Left lung (tissue), 10 donors: Measurements from ENCODE around the gene PWWP2B. TPM values are rescaled to one million over a fixed set of nuclear protein-coding genes. Genes with fewer than 3 reads are reported as not detected.
"Not testable (repeated sequence)": the region's sequence is repeated elsewhere in the genome, so short reads cannot be mapped to it uniquely, and the experiment has no call there.

Experiments used
- ATAC-seq: fragments of 200-7000 bp; cut with Tn5 transposase; one replicate; pipeline ENCODE4 v1.9.1; 2020; ENCODE audit warnings: moderate library complexity
- DNase-seq, 4 donors: peaks; one replicate each; pipeline ENCODE4 v3.0.0-alpha.2; 2013 to 2020
- H3K27ac ChIP-seq, 2 donors: fragments of 200-600 bp; sonication (generic) in 1 of 2; one replicate each; pipeline versions ENCODE4 v1.5.0 to v1.8.0; 2020 to 2021
- H3K27me3 ChIP-seq, 2 donors: fragments of 200-600 bp; sonication (generic) in 1 of 2; one replicate each; pipeline versions ENCODE4 v1.5.0 to v1.8.0; 2020 to 2021
- H3K36me3 ChIP-seq, 2 donors: fragments of 200-600 bp; sonication (generic) in 1 of 2; one replicate each; pipeline versions ENCODE4 v1.5.0 to v1.8.0; 2020 to 2021
- H3K4me1 ChIP-seq, 2 donors: fragments of 200-600 bp; one replicate each; pipeline ENCODE4 v1.8.0; 2021
- H3K4me3 ChIP-seq, 2 donors: fragments of 200-600 bp; sonication (generic) in 1 of 2; one replicate each; pipeline versions ENCODE4 v1.5.0 to v1.8.0; 2020 to 2021; ENCODE audit warnings: mild to moderate bottlenecking in 1 of 2
- H3K9me3 ChIP-seq, 2 donors: fragments of 200-600 bp; sonication (generic) in 1 of 2; one replicate each; pipeline versions ENCODE4 v1.5.0 to v1.8.0; 2020 to 2021
- intact Hi-C, 2 donors: fragments of 100-400 bp; cut with DNase I; formaldehyde crosslinking; loops; one replicate each; pipeline versions ENCODE4 v1.11.2 to v1.14.2; 2022
- polyA plus RNA-seq, 6 donors: library from polyadenylated mRNA; unstranded; fragments of 120-200 nt; gene quantifications; one replicate each; pipeline ENCODE4 v1.2.1, GENCODE V29; 2013; ENCODE audit not compliant: insufficient read length in 6 of 6
- total RNA-seq, 2 donors: library from RNA; stranded (reverse); fragmentation: NEBNext Ultra II Directional; extraction: Animal tissue kit (Norgen Biotek cat#: 25700); gene quantifications; one replicate each; pipeline ENCODE4 v1.2.1, GENCODE V29; 2021
- TF ChIP-seq, protein P1 (sequence below), 2 donors: fragments of 200-600 bp; sonication (generic) in 1 of 2; IDR thresholded peaks; one replicate each; pipeline versions ENCODE4 v1.5.0 to v1.8.0; 2021; ENCODE audit warnings: antibody characterized with exemption in 2 of 2
- donor health status: DM: no; HTN: yes; CAD: no.
- donor health status: DM: no; HTN: no; CAD: no.

The PWWP2B gene
- total and polyA plus RNA-seq, 8 donors: 8.4 to 23.2 (median 11.0) TPM

DNA sequence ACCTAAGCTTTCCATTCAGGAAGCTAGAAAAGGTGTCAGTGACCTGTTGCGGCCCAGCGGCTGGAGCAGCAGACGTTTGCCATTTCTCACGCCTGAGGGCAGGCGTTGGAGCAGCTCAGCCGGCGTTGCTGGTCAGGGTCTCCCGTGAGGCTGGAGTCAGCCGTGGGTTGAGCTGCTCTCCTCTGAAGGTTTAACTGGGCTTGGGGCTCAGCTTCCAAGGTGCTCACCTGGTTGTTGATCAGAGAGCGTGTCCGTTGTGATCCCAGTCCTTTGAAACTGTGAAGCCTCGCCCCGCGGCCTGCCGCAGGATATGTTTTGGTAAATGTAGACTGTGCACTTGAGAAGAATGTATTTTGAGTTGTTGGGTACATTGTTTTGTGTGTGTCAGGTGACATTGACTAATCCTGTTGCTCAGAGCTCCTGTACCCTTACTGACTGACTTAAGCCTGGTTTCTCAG, 20.6 kb upstream of the PWWP2B start:
- TF ChIP-seq, protein P1, sequence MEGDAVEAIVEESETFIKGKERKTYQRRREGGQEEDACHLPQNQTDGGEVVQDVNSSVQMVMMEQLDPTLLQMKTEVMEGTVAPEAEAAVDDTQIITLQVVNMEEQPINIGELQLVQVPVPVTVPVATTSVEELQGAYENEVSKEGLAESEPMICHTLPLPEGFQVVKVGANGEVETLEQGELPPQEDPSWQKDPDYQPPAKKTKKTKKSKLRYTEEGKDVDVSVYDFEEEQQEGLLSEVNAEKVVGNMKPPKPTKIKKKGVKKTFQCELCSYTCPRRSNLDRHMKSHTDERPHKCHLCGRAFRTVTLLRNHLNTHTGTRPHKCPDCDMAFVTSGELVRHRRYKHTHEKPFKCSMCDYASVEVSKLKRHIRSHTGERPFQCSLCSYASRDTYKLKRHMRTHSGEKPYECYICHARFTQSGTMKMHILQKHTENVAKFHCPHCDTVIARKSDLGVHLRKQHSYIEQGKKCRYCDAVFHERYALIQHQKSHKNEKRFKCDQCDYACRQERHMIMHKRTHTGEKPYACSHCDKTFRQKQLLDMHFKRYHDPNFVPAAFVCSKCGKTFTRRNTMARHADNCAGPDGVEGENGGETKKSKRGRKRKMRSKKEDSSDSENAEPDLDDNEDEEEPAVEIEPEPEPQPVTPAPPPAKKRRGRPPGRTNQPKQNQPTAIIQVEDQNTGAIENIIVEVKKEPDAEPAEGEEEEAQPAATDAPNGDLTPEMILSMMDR (IDR thresholded peaks at IDR 0.05): no peak
- ATAC-seq: peak; percentile 23
- H3K36me3 ChIP-seq: no peaks in the 10 kb centered on the region
- H3K27ac ChIP-seq: no peak overlapping the region
- no peaks in the 10 kb centered on the region for H3K9me3 ChIP-seq
- no peaks in the 10 kb centered on the region for H3K27me3 ChIP-seq
- peaks cover 8 to 13% of the 10 kb centered on the region in 2 donors for H3K4me1 ChIP-seq
- no peak overlapping the region for H3K4me3 ChIP-seq
- DNase-seq: peak in 1 of 4 donors; percentile 72
- intact Hi-C loops: no loop called here

DNA sequence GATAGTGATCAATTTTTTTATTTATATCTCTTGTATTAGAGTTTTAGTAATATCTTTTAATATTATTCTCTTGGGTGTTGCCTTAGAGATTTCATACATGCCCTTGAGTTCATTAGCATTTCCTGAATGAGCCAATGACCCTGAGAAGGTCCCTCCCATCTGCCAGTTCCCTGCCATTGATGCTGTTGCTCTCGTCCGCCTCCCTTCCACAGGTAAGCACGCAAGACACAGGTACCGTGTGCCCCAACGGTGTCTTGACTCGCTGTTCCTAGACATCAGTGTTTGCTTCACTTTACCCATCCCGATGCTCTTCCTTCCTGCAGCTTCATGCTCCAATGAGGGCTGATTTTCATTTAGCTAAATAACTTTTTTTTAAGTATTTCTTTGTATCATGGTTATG, 19.7 kb upstream of the PWWP2B start:
- ATAC-seq (no peak), DNase-seq (peak in 1 of 4 donors; percentile 10)
- intact Hi-C loops: no loop called here
- Histone ChIP-seq H3K4me1 (peaks cover 8 to 13% of the 10 kb centered on the region in 2 donors), H3K27me3 (no peaks in the 10 kb centered on the region), H3K36me3 (no peaks in the 10 kb centered on the region), H3K9me3 (no peaks in the 10 kb centered on the region), H3K27ac (no peak overlapping the region), H3K4me3 (no peak overlapping the region)
- TF ChIP-seq, protein P1 (IDR thresholded peaks at IDR 0.05): no peak

DNA sequence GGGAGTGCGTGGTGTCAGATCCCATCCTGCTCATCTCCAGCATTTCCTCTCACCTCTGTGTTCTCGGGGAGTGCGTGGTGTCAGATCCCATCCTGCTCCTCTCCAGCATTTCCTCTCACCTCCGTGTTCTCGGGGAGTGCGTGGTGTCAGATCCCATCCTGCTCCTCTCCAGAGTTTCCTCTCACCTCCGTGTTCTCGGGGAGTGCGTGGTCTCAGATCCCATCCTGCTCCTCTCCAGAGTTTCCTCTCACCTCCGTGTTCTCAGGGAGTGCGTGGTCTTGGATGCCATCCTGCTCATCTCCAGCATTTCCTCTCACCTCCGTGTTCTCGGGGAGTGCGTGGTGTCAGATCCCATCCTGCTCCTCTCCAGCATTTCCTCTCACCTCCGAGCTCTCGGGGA, 18.0 kb upstream of the PWWP2B start:
- H3K4me1 ChIP-seq: peaks cover 8 to 13% of the 10 kb centered on the region in 2 donors
- ATAC-seq, H3K9me3 ChIP-seq, H3K27me3 ChIP-seq, H3K36me3 ChIP-seq, H3K27ac ChIP-seq, H3K4me3 ChIP-seq, intact Hi-C loops: not testable (repeated sequence)
- peak in 1 of 4 donors; percentile 2 for DNase-seq

DNA sequence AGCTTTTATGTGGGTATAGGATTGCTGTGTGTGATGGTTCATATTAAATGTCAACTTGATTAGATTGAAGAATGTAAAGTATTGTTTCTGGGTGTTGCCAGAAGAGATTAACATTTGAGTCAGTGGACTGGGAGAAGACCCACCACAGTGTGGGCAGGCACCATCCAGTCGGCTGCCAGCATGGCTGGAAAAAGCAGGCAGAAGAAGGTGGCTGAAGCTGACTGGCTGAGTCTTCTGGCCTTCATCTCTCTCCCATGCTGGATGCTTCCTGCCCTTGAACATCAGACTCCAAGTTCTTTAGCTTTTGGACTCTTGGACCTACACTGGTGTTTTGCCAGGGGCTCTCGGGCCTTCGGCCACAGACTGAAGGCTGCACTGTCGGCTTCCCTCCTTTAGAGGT, 16.0 kb upstream of the PWWP2B start:
- H3K4me3 ChIP-seq, H3K27me3 ChIP-seq, H3K27ac ChIP-seq, intact Hi-C loops, ATAC-seq, H3K4me1 ChIP-seq, H3K9me3 ChIP-seq, H3K36me3 ChIP-seq: not testable (repeated sequence)
- DNase-seq: peak in 1 of 4 donors; percentile 38

DNA sequence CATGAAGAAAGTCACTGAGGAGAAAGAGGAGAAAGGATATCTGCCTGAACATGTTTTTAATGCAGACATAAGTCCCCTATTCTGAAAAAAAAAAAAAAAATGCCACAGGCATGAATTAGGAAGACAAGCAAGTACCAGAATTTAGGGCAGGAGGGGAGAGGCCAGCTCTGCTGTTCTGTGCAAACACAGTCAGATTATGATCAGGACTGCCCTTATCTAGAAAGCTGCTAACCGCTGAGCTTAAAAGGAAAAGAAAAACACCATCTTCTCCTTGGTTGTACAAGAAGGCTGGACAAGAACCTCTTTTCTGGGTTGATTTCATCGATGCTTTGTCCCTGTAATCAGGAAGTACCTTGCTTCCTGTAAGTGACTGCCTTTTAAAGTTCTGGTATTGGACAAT, 15.3 kb upstream of the PWWP2B start:
- Histone ChIP-seq H3K27me3 (no peaks in the 10 kb centered on the region), H3K27ac (no peak overlapping the region), H3K9me3 (no peaks in the 10 kb centered on the region), H3K4me1 (no peaks in the 10 kb centered on the region), H3K36me3 (no peaks in the 10 kb centered on the region), H3K4me3 (no peak overlapping the region)
- ATAC-seq: no peak
- no peak for DNase-seq
- TF ChIP-seq, protein P1 (IDR thresholded peaks at IDR 0.05): no peak
- intact Hi-C loops: no loop called here

DNA sequence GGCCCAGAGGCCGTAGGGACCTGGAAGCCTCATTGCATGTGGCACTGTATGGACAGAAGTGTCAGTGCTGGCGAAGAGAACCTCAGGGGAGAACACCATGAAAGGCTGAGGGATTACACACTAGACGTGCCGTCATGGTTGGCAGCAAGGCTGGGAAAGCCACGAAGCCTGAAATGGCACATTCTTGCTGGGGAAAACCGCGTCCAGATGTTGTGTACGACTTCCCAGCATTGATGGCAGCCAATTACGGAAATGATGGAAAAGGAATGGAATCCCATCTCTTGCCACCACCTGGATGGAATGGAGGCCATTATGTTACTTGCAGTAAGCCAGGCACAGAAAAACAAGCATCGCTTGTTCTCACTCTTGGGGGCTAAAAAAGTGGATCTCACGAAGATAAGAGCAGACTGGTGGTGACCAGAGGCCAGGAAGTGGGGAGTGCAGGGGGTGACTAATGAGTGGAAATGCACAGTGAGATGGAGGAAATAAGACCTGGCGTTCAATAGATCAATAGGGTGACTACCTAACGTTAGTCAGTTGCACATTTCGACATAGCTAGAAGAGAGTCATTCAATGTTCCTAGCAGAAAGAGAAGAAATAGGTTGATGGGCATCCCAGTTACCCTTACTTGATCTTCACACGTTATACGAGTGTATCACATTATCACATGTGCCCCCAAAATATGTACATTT, 14.6 kb upstream of the PWWP2B start:
- no peaks in the 10 kb centered on the region for H3K9me3 ChIP-seq
- H3K27ac ChIP-seq: no peak overlapping the region
- no peak overlapping the region for H3K4me3 ChIP-seq
- ATAC-seq (no peak), DNase-seq (peak in 1 of 4 donors; percentile 18)
- no peaks in the 10 kb centered on the region for H3K27me3 ChIP-seq
- TF ChIP-seq, protein P1 (IDR thresholded peaks at IDR 0.05): no peak
- intact Hi-C loops: no loop called here
- H3K36me3 ChIP-seq: no peaks in the 10 kb centered on the region
- H3K4me1 ChIP-seq: no peaks in the 10 kb centered on the region
